Activated B cell treated with CpG ODN at 0.5 μM for 24 hours (primary cell): Measurements from ENCODE around the gene ZNF681. TPM values are rescaled to one million over a fixed set of nuclear protein-coding genes. Genes with fewer than 3 reads are reported as not detected.

ENCODE experiments used
- ATAC-seq: fragments of 200-7000 bp; cut with Tn5 transposase; one replicate; pipeline ENCODE4 v1.10.0; 2021; ENCODE audit warnings: low read depth, mild to moderate bottlenecking, moderate library complexity
- CTCF ChIA-PET: fragments of 350-600 bp; sonication (Branson Sonifier 250); formaldehyde crosslinking; loops from one replicate; lab custom pipeline; 2021; ENCODE audit warnings: antibody characterized with exemption; lab: Charles Lee
- POLR2A ChIA-PET: fragments of 350-600 bp; sonication (Branson Sonifier 250); formaldehyde crosslinking; loops from one replicate; lab custom pipeline; 2021; ENCODE audit warnings: antibody characterized with exemption; lab: Charles Lee
- DNase-seq: peaks from one replicate; pipeline ENCODE4 v3.0.0; 2022
- H3K27ac Mint-ChIP-seq: one replicate; pipeline ENCODE4 v1.8.0; 2020; ENCODE audit warnings: mixed read lengths
- H3K27me3 Mint-ChIP-seq: one replicate; pipeline ENCODE4 v1.8.0; 2021; ENCODE audit warnings: mixed read lengths
- H3K36me3 Mint-ChIP-seq: one replicate; pipeline ENCODE4 v1.8.0; 2021; ENCODE audit warnings: low read depth, mixed read lengths
- H3K4me1 Mint-ChIP-seq: one replicate; pipeline ENCODE4 v1.8.0; 2021; ENCODE audit warnings: mixed read lengths
- H3K4me3 Mint-ChIP-seq: one replicate; pipeline ENCODE4 v1.8.0; 2020; ENCODE audit warnings: mild to moderate bottlenecking, mixed read lengths
- H3K9me3 Mint-ChIP-seq: one replicate; pipeline ENCODE4 v1.8.0; 2020; ENCODE audit warnings: mixed read lengths
- intact Hi-C: fragments of 100-400 bp; cut with micrococcal nuclease; formaldehyde crosslinking; loops from one replicate; pipeline ENCODE4 v1.15.1; 2024
- total RNA-seq: library from RNA; stranded (reverse); gene quantifications from 2 replicates; pipeline ENCODE4 v1.2.3, GENCODE V29; 2022
- TF ChIP-seq, protein P1 (sequence below): fragments of 200-600 bp; IDR thresholded peaks from one replicate; pipeline ENCODE4 v1.8.0; 2022; ENCODE audit warnings: antibody characterized with exemption, mild to moderate bottlenecking

ZNF681 gene
- total RNA-seq, 1 donor from 2014 or later: 5.5 TPM

DNA sequence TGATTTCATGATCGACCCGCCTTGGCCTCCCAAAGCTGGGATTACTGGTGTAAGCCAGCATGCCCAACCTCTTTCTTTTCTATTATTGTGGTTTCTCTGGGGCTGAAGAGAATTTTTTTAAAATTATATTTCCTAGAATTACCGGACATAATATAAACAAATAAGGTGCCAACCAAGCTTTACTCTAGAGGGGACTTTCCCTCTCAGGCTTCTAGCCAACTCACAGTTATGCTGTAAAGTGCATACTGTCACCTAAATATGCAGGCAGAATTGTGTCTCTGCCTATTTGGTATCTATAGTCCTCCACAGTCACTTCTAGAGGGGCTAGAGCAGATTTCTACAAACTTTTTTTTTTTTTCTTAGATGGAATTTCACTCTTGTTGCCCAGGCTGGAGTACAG, 41.6 kb upstream of the ZNF681 start:
- POLR2A ChIA-PET: no interaction called here
- Mint-ChIP-seq H3K27me3 (no peaks in the 10 kb centered on the region), H3K4me3 (no peak overlapping the region), H3K27ac (no peak overlapping the region), H3K4me1 (peaks cover 31% of the 10 kb centered on the region), H3K9me3 (peaks cover 9% of the 10 kb centered on the region), H3K36me3 (no peaks in the 10 kb centered on the region)
- TF ChIP-seq, protein P1, sequence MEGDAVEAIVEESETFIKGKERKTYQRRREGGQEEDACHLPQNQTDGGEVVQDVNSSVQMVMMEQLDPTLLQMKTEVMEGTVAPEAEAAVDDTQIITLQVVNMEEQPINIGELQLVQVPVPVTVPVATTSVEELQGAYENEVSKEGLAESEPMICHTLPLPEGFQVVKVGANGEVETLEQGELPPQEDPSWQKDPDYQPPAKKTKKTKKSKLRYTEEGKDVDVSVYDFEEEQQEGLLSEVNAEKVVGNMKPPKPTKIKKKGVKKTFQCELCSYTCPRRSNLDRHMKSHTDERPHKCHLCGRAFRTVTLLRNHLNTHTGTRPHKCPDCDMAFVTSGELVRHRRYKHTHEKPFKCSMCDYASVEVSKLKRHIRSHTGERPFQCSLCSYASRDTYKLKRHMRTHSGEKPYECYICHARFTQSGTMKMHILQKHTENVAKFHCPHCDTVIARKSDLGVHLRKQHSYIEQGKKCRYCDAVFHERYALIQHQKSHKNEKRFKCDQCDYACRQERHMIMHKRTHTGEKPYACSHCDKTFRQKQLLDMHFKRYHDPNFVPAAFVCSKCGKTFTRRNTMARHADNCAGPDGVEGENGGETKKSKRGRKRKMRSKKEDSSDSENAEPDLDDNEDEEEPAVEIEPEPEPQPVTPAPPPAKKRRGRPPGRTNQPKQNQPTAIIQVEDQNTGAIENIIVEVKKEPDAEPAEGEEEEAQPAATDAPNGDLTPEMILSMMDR: no peak
- intact Hi-C loops: no loop called here
- ATAC-seq (no peak), DNase-seq (no peak)
- CTCF ChIA-PET: no interaction called here

DNA sequence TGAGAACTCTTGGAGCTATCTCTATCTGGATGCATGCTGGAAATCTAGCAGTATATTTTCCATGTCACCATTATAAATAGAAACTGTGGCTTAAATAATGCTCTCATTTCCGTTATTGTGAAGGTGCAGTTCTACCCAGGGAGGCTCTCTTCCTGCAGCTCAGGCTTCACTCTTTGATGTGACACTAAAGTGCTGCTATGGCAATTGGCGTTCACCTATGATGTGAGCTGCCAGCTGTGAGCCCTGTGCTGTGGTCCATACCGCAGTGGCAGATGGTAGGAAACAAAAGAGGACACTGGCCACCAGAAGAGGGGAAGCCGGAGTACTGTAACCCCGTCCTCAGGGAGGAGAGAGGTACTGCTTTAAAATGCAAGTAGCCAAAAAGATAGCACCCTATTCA, 40.6 kb upstream of the ZNF681 start:
- ATAC-seq (peak; percentile 28), DNase-seq (no peak)
- peak overlapping the region; percentile 17 for H3K4me3 Mint-ChIP-seq
- POLR2A ChIA-PET: no interaction called here
- CTCF ChIA-PET: no interaction called here
- TF ChIP-seq, protein P1: no peak
- no peaks in the 10 kb centered on the region for H3K36me3 Mint-ChIP-seq
- peaks cover 11% of the 10 kb centered on the region for H3K9me3 Mint-ChIP-seq
- intact Hi-C loops: no loop called here
- H3K27me3 Mint-ChIP-seq: no peaks in the 10 kb centered on the region
- H3K4me1 Mint-ChIP-seq: peaks cover 32% of the 10 kb centered on the region
- H3K27ac Mint-ChIP-seq: no peak overlapping the region

DNA sequence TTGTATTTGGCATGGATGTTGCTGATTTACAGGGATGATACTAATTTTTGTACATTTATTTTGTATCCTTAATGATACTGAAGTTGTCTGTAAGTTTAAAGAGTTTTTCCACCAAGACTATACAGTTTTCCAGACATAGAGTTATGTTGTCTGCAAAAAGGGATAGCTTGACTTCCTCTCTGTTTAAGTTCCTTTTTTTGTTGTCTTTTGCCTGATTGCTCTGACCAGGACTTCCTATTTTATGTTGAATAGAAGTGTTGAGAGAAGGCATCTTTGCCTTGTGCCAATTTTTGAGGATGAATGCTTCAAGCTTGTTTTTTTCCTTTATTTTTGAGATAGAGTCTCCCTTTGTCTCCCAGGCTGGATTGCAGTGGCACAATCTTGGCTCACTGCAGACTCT, 36.8 kb upstream of the ZNF681 start:
- no peaks in the 10 kb centered on the region for H3K36me3 Mint-ChIP-seq
- H3K27ac Mint-ChIP-seq: no peak overlapping the region
- intact Hi-C loops: no loop called here
- TF ChIP-seq, protein P1: no peak
- ChIA-PET POLR2A (no interaction called here), CTCF (no interaction called here)
- no peak overlapping the region for H3K4me3 Mint-ChIP-seq
- ATAC-seq (no peak), DNase-seq (no peak)
- H3K4me1 Mint-ChIP-seq: peaks cover 21% of the 10 kb centered on the region
- H3K27me3 Mint-ChIP-seq: no peaks in the 10 kb centered on the region
- H3K9me3 Mint-ChIP-seq: peaks cover 11% of the 10 kb centered on the region

DNA sequence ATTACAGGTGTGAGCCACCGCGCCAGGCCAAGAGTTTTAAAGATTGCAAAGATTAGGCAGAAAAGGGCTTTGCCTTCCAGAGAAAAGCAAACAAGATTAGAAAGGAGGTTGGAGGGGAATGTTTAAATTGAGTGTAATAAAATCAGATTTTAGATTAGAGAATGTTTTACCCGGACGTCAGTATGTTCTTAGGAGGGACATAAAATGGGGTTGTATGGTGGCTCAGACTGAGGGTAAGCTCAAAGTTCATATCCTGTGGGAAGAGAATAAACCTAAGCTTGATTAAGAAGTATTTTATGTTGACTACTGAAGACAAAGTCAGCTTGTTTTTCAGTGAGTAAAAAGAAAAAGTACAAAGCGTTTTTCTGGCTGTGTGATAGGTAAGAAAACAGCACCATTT, 34.1 kb upstream of the ZNF681 start:
- no peak overlapping the region for H3K4me3 Mint-ChIP-seq

DNA sequence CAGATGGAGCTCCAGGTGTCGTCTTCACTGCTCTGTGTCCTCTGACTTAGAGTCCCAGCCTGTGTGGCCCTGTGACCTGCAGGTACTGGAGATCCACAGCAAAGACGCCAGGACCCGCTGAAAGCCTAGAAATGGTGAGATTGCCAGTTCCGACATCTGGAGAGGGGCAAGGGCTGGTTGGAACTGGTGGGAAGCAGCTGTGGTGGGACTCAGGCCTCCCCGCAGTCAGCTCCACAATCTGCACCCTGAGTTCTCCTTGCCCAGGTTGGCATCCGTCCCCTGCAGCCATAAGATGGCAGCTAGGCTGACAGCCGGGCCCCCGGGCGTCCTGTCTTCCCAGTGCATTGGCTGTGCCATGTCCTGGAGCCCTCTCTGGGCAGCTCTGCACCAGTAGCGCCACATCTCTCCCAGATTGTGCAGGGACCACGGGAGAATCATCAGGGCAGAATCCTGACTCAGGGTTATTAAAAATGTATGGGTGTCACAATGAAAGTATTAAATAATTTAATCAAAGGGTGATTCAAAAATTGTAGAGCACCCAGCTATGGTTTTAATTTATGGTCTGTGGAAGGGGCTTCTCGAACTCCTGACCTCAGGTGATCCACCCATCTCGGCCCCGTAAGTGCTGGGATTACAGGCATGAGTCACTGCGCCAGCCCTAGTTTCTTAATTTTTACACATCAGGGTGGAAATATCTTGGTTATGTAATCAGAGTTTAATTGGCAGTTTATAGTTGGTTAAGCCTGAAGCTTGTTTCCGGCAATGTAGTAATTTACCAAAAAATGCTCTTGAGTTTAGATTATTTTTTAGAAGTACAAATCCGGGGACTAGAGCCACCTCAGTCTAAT, 32.2 kb upstream of the ZNF681 start:
- TF ChIP-seq, protein P1: no peak
- POLR2A ChIA-PET: no interaction called here

More for the DNA sequence above, 34.1 kb upstream of the ZNF681 start:
- ChIA-PET POLR2A (no interaction called here), CTCF (no interaction called here)
- no peak overlapping the region for H3K27ac Mint-ChIP-seq
- peaks cover 11% of the 10 kb centered on the region for H3K9me3 Mint-ChIP-seq
- DNase-seq (no peak), ATAC-seq (no peak)
- H3K27me3 Mint-ChIP-seq: no peaks in the 10 kb centered on the region
- TF ChIP-seq, protein P1: no peak
- intact Hi-C loops: no loop called here
- peaks cover 7% of the 10 kb centered on the region for H3K4me1 Mint-ChIP-seq
- no peaks in the 10 kb centered on the region for H3K36me3 Mint-ChIP-seq

More for the DNA sequence above, 32.2 kb upstream of the ZNF681 start:
- Mint-ChIP-seq H3K27ac (no peak overlapping the region), H3K36me3 (no peaks in the 10 kb centered on the region), H3K27me3 (no peaks in the 10 kb centered on the region), H3K4me3 (no peak overlapping the region), H3K9me3 (peaks cover 5% of the 10 kb centered on the region), H3K4me1 (peaks cover 7% of the 10 kb centered on the region)
- ATAC-seq: no peak
- no peak for DNase-seq
- intact Hi-C loops: no loop called here
- CTCF ChIA-PET: no interaction called here
